ENCODE data around the gene NCBP3. TPM values are rescaled to one million over a fixed set of nuclear protein-coding genes. Genes with fewer than 3 reads are reported as not detected.
"Not testable (repeated sequence)": the region's sequence is repeated elsewhere in the genome, so short reads cannot be mapped to it uniquely, and the experiment has no call there.

The NCBP3 gene
- total and polyA plus RNA-seq, 2 of the 8 experiments (the other 6 are each of a cell fraction or from before 2014, with no cell fraction given) = 19.6 to 46.1 TPM

DNA sequence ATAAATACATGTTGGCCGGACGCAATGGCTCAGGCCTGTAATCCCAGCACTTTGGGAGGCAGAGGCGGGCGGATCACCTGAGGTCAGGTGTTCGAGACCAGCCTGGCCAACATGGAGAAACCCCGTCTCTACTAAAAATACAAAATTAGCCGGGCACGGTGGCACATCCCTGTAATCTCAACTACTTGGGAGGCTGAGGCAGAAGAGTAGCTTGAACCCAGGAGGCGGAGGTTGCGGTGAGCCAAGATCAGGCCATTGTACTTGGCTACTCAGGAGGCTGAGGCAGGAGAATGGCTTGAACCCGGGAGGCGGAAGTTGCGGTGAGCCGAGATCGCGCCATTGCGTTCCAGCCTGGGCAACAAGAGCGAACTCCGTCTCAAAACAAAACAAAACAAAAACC, 1.5 kb downstream of the NCBP3 start:
- not testable (repeated sequence) for H2BK20ac ChIP-seq (ENCODE audit: low read length); H3K27ac ChIP-seq (ENCODE audit: low read depth, low read length); H3K4ac ChIP-seq (replicated peaks; ENCODE audit: insufficient read length, low read depth, low read length); H3K9ac ChIP-seq (replicated peaks in 1 of 4; ENCODE audit: extremely low read depth in 1 of 4, low read depth in 3 of 4, low read length in 3 of 4); H2BK5ac ChIP-seq (ENCODE audit: low read depth, low read length); H3K23ac ChIP-seq (ENCODE audit: insufficient read length); H2BK15ac ChIP-seq (ENCODE audit: low read length); H4K8ac ChIP-seq (ENCODE audit: extremely low read depth, insufficient read depth, low read length); H3K27me3 ChIP-seq (replicated peaks in 1 of 4; ENCODE audit: control insufficient read depth in 3 of 4, extremely low read depth in 1 of 4, insufficient read depth in 3 of 4, low read length in 3 of 4); H3K14ac ChIP-seq (ENCODE audit: insufficient read length); H4K20me1 ChIP-seq (replicated peaks in 1 of 2; ENCODE audit: control insufficient read depth in 1 of 2, insufficient read depth in 2 of 2, low read length in 2 of 2); H2AK5ac ChIP-seq (ENCODE audit: low read depth, low read length); H4K5ac ChIP-seq (ENCODE audit: insufficient read length, low read depth, low read length); H3K18ac ChIP-seq (ENCODE audit: extremely low read depth, low read length); H2BK120ac ChIP-seq (replicated peaks; ENCODE audit: low read depth, low read length); H3K79me1 ChIP-seq (ENCODE audit: low read depth, low read length); DNase-seq (ENCODE audit: low read depth in 1 of 2, low spot score in 2 of 2); H4K91ac ChIP-seq (replicated peaks; ENCODE audit: insufficient read length, low read length); H3K4me1 ChIP-seq (replicated peaks in 1 of 4; ENCODE audit: control insufficient read depth in 3 of 4, insufficient read depth in 4 of 4, low read length in 3 of 4); H3K9me3 ChIP-seq (ENCODE audit: insufficient read depth in 2 of 2, low read depth in 1 of 2, low read length in 1 of 2); H3K56ac ChIP-seq (replicated peaks; ENCODE audit: insufficient read length, low read depth, low read length); FAIRE-seq; H3K23me2 ChIP-seq (ENCODE audit: low read depth, low read length); H2BK12ac ChIP-seq (ENCODE audit: low read depth, low read length); H2AFZ ChIP-seq (ENCODE audit: low read length)
- peak overlapping the region in 1 of 4 experiments; percentile 95; a peak in 2 of 8 replicates for H3K4me3 ChIP-seq (ENCODE audit: extremely low read depth in 1 of 4, insufficient read depth in 2 of 4, low read depth in 3 of 4, low read length in 4 of 4)
- H3K4me2 ChIP-seq (ENCODE audit: insufficient read depth in 1 of 2, low read depth in 2 of 2, low read length in 2 of 2) = peak overlapping the region; percentile 48 to 88; a peak in 3 of 4 replicates
- peaks cover 7 to 30% (median 23%) of the 10 kb centered on the region in 4 experiments; a peak in 7 of 8 replicates for H3K36me3 ChIP-seq (ENCODE audit: control insufficient read depth in 2 of 4, insufficient read depth in 4 of 4, low read length in 3 of 4)
- 96% methylated on average over 19 of the region's 19 CpGs; no CpG with 5 or more reads in 1 of the 2 experiments for WGBS, 2 experiments (ENCODE audit: extremely low coverage in 1 of 2, insufficient coverage in 1 of 2, insufficient read length in 1 of 2, insufficient replicate concordance in 2 of 2, low coverage in 1 of 2, low lambda C conversion rate in 2 of 2, missing lambda C conversion rate in 1 of 2)
- peaks cover 7 to 38% of the 10 kb centered on the region in 2 experiments; a peak in 3 of 4 replicates for H3K79me2 ChIP-seq (ENCODE audit: control insufficient read depth in 1 of 2, insufficient read depth in 2 of 2, low read length in 2 of 2)
- POLR2A ChIA-PET (ENCODE audit: partially characterized antibody) = interaction anchor here (0.9 to 2.6 kb wide), 9 partner anchors 16 to 158 kb away, joined by 3 to 9 read pairs (median 4); partner anchors contain the start of gene HASPIN
- CTCF ChIA-PET (ENCODE audit: partially characterized antibody) = interaction anchor here (0.9 to 6.0 kb wide), 23 partner anchors 12 to 230 kb away, joined by 3 to 75 read pairs (median 7); partner anchors contain the start of genes CAMKK1, HASPIN and P2RX1
